AG10803 (cell line): ENCODE results near the gene CMYA5.

Experiments used
- DNase-seq: peaks from one replicate; pipeline ENCODE4 v3.0.0; 2010; ENCODE audit warnings: low read depth
- H3K4me3 ChIP-seq: 2 replicates; pipeline ENCODE4 v1.5.1; 2011; ENCODE audit warnings: mild to moderate bottlenecking, low read length, control low read depth
- TF ChIP-seq, protein P1 (sequence below): conservative IDR thresholded peaks from 2 replicates; pipeline ENCODE4 v1.5.1; 2011; ENCODE audit warnings: mild to moderate bottlenecking, low read length, control low read depth, inconsistent platforms

CMYA5 gene

DNA sequence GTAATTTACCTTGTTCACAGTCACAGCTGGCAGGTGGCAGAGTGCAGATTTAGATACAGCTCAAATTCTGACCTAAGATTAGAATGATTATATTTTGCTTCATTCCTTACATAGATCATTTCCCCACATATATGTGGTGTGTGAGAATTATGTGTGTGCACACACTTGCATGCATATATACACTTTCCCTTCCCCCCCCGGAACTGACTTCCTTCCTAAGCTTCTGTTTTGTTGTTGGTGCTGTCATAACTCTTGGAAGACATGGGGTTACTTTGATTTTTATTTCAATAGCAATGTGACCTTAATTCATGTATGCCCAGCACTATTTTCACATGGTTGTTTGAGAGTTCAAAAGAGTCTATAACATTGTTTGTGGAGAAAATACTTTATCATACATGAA is 112.8 kb downstream of the CMYA5 start:
- DNase-seq, result no peak
- H3K4me3 ChIP-seq, result no peak overlapping the region
- TF ChIP-seq, protein P1, sequence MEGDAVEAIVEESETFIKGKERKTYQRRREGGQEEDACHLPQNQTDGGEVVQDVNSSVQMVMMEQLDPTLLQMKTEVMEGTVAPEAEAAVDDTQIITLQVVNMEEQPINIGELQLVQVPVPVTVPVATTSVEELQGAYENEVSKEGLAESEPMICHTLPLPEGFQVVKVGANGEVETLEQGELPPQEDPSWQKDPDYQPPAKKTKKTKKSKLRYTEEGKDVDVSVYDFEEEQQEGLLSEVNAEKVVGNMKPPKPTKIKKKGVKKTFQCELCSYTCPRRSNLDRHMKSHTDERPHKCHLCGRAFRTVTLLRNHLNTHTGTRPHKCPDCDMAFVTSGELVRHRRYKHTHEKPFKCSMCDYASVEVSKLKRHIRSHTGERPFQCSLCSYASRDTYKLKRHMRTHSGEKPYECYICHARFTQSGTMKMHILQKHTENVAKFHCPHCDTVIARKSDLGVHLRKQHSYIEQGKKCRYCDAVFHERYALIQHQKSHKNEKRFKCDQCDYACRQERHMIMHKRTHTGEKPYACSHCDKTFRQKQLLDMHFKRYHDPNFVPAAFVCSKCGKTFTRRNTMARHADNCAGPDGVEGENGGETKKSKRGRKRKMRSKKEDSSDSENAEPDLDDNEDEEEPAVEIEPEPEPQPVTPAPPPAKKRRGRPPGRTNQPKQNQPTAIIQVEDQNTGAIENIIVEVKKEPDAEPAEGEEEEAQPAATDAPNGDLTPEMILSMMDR, result no peak

DNA sequence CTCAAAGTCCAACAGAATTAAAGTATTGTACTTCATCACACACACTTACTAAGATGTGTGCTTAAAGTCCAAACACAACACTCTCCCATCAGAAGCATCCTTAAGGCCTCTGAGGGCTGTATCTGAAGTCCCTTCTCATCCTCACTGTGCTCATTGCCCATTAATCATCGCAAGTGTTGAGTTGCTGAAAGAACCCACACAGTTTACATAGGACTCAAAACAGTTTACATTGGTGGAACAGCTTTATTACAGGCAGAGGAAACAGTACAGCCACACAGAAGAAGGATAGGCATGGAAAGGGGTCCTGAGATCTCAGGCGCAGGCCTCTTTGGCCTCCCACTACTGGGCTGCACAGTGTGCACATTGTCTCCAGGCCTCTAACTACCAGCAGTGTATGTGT is 113.4 kb downstream of the CMYA5 start:
- DNase-seq, result no peak
- no peak overlapping the region for H3K4me3 ChIP-seq
- TF ChIP-seq, protein P1, result no peak

DNA sequence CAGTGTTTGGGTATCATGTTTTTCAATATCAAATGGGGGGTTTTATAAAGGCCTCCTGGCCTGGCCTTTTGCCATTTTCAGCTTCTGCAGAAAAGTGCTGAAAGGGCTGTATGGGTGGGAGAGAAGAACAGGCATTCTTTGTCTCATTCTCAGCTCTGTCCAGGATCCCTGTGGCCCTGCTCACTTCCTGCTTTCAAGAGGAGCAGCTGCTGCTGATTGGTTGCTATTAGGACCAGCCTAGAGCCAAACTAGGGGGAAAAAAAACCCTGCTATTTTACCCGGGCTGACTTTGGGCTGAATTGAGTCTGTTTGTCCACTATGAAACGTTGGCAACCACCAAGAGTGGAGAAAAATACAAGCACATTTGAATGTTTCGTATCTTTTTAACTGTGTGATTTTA is 117.1 kb downstream of the CMYA5 start:
- H3K4me3 ChIP-seq, result no peak overlapping the region
- peak; percentile 16 for DNase-seq
- TF ChIP-seq, protein P1, result no peak

DNA sequence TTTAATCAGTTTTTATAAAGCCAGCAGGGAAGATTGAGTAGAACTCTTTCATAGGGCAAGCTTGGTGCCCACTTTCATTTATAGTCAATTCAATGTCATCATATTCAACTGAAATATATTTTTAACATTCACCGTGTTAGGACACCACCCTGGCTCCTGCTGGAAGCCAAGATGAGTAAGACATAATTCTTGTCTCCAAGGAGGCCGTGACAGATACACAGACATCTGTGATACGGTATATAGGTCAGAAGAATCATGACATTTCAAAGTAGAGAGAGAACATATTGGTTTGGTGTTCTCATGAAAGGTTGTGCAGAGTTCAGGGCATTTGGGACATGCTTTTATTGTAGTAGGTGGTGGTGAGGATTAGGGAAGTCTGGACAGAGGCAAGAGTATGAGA is 120.1 kb downstream of the CMYA5 start:
- TF ChIP-seq, protein P1, result no peak
- H3K4me3 ChIP-seq, result no peak overlapping the region
- DNase-seq, result no peak

DNA sequence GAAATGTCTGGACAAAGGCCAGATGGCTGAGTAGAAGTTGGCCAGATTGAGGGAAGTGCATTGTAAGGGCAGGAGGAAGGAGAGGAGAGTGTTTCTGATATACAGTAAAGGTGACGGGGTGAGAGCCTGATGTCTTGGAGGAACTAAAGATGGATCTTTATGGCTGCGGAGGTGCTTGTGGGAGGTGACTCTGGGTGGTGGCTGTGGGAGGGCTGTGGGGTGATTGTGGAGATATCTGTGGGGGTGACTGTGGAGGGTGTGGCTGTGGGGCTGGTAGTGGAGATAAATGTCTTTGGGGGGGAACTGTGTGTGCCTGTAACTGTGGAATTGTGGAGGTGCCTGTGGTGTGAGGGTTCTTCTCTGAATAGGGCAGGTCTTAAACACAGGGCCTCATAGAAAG is 121.4 kb downstream of the CMYA5 start:
- H3K4me3 ChIP-seq, result no peak overlapping the region
- no peak for DNase-seq
- TF ChIP-seq, protein P1, result no peak

DNA sequence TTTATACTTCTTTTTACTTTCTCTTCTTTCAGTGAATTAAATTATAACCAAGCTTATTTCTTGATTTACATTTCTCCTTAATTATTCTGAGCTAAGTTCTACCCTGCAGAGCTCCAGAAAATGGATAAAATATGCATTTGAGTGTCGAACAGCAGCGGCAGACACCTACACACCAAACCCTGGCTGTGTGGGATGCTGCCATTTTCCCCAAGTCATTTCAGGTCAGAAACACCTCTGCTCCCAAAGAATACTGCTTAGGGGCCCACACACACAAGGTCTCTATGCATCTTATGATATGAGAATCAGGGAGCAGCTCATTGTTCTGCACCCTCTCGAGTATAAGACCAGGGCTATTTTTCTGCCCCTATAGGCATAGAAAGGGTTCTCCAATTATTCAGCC is 122.3 kb downstream of the CMYA5 start:
- DNase-seq, result no peak
- no peak overlapping the region for H3K4me3 ChIP-seq
- TF ChIP-seq, protein P1, result no peak

DNA sequence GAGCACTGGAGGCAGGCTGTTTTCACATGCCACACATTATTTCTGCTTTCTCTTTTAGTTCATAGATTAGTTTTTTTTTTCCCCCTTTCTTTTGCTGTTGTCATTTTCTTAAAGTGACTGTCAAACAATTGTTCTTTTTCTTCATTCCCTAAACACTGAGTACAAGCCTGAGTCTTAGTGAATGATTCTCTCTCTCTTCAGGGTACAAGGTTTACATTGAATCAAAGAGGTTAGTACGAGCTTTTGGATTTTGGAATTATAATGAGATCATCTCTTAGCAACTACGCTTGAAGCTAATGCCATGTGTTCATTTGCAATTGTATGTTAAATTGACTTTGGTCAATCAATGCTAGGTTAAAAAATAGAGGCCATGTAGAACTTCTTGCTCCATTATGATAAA is 125.1 kb downstream of the CMYA5 start:
- no peak overlapping the region for H3K4me3 ChIP-seq
- no peak for DNase-seq
- TF ChIP-seq, protein P1, result no peak
